Measurements from ENCODE around the gene PSD4.
A peak's percentile ranks its signal among the peaks of the same experiment; 100 is the strongest.

PSD4 gene

GRCh38 chr2:113218283-113219091, 44.7 kb downstream of the PSD4 start:
- DNase-seq = no peak
- H3K27me3 Mint-ChIP-seq = peaks cover 5 to 13% of the 10 kb centered on the region in 2 donors
- H3K27ac Mint-ChIP-seq = no peak overlapping the region
- peaks cover 13 to 31% of the 10 kb centered on the region in 2 donors for H3K4me1 Mint-ChIP-seq
- peak overlapping the region; percentile 23 to 26 for H3K4me3 Mint-ChIP-seq
- H3K36me3 Mint-ChIP-seq = peaks cover 2 to 5% of the 10 kb centered on the region in 2 donors
- peak; percentile 34 to 52 for ATAC-seq (replicated peaks)
- H3K9me3 Mint-ChIP-seq = no peaks in the 10 kb centered on the region

- ATAC-seq (replicated peaks) (no peak), DNase-seq (no peak)
- Mint-ChIP-seq H3K36me3 (peaks cover 2 to 5% of the 10 kb centered on the region in 2 donors), H3K27ac (no peak overlapping the region), H3K4me3 (no peak overlapping the region), H3K27me3 (peaks cover 4 to 11% of the 10 kb centered on the region in 2 donors), H3K4me1 (peaks cover 13 to 31% of the 10 kb centered on the region in 2 donors), H3K9me3 (no peaks in the 10 kb centered on the region)
These were observed 45.3 kb downstream of the PSD4 start for GRCh38 chr2:113219092-113219441.

DNA sequence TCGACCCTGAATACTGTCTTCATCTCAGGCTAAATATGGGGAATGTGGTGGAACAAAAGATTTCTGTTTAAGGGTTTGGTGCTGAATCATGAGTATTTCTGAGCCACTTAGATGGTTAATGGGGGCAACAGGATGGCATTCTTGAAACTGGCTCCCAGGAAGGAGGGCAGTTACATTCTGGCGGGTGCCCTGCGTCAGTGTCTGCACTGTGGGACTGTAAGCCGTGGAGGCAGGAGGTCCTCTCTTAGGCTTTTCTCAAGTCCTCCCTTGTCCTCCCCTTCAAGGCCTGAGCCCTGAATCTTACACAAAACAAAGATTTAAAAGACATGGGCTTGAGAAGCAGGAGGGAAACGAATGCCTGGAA, 45.7 kb downstream of the PSD4 start:
- no peak overlapping the region for H3K4me3 Mint-ChIP-seq
- H3K4me1 Mint-ChIP-seq = peaks cover 13 to 31% of the 10 kb centered on the region in 2 donors
- H3K9me3 Mint-ChIP-seq = no peaks in the 10 kb centered on the region
- ATAC-seq (replicated peaks) (no peak), DNase-seq (no peak)
- H3K27ac Mint-ChIP-seq = no peak overlapping the region
- H3K36me3 Mint-ChIP-seq = peaks cover 2 to 5% of the 10 kb centered on the region in 2 donors
- H3K27me3 Mint-ChIP-seq = peaks cover 4 to 11% of the 10 kb centered on the region in 2 donors

- H3K36me3 Mint-ChIP-seq = peaks cover 2 to 5% of the 10 kb centered on the region in 2 donors
- peaks cover 4 to 11% of the 10 kb centered on the region in 2 donors for H3K27me3 Mint-ChIP-seq
- ATAC-seq (replicated peaks) = peak; percentile 38 to 49
- no peak overlapping the region for H3K4me3 Mint-ChIP-seq
- peaks cover 13 to 31% of the 10 kb centered on the region in 2 donors for H3K4me1 Mint-ChIP-seq
- DNase-seq = no peak
- H3K27ac Mint-ChIP-seq = no peak overlapping the region
- no peaks in the 10 kb centered on the region for H3K9me3 Mint-ChIP-seq
These were observed 46.3 kb downstream of the PSD4 start for GRCh38 chr2:113219889-113220641.

GRCh38 chr2:113220970-113221708, 47.4 kb downstream of the PSD4 start:
- H3K27ac Mint-ChIP-seq = no peak overlapping the region
- DNase-seq (no peak), ATAC-seq (replicated peaks) (no peak)
- no peak overlapping the region for H3K4me3 Mint-ChIP-seq
- no peaks in the 10 kb centered on the region for H3K9me3 Mint-ChIP-seq
- peaks cover 2 to 5% of the 10 kb centered on the region in 2 donors for H3K36me3 Mint-ChIP-seq
- H3K27me3 Mint-ChIP-seq = peaks cover 4 to 11% of the 10 kb centered on the region in 2 donors
- H3K4me1 Mint-ChIP-seq = peaks cover 13 to 31% of the 10 kb centered on the region in 2 donors

DNA sequence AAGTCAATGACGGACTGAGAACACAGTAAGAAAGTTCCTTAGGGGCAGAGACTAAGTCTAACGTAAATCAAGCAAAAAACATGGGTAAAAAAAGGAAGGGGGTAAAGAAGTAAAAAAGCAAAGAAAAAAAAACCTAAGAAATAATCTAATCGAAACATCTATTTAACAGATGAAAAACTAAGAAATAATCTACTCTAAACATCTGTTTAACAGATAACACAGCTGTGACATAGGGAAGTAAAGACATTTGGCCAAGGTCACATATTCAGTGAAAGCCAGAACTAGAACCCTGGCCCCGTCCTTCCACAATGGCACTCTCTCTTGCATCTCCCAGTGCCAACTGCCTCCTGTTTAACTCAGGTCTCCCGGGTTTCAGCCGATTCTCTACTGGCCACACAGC, 48.1 kb downstream of the PSD4 start:
- ATAC-seq (replicated peaks) (no peak), DNase-seq (no peak)
- peaks cover 2 to 5% of the 10 kb centered on the region in 2 donors for H3K36me3 Mint-ChIP-seq
- peaks cover 13 to 31% of the 10 kb centered on the region in 2 donors for H3K4me1 Mint-ChIP-seq
- no peak overlapping the region for H3K27ac Mint-ChIP-seq
- no peak overlapping the region for H3K4me3 Mint-ChIP-seq
- H3K9me3 Mint-ChIP-seq = no peaks in the 10 kb centered on the region
- H3K27me3 Mint-ChIP-seq = peaks cover 4 to 11% of the 10 kb centered on the region in 2 donors

GRCh38 chr2:113223813-113224212, 50.0 kb downstream of the PSD4 start:
- H3K36me3 Mint-ChIP-seq = peaks cover 0 to 2% of the 10 kb centered on the region in 2 donors
- peaks cover 0 to 12% of the 10 kb centered on the region in 2 donors for H3K4me1 Mint-ChIP-seq
- no peaks in the 10 kb centered on the region for H3K27me3 Mint-ChIP-seq
- no peaks in the 10 kb centered on the region for H3K9me3 Mint-ChIP-seq
- no peak overlapping the region for H3K4me3 Mint-ChIP-seq
- no peak overlapping the region for H3K27ac Mint-ChIP-seq
- DNase-seq = no peak
- no peak for ATAC-seq (replicated peaks)

- no peaks in the 10 kb centered on the region for H3K27me3 Mint-ChIP-seq
- DNase-seq (no peak), ATAC-seq (replicated peaks) (no peak)
- no peaks in the 10 kb centered on the region for H3K9me3 Mint-ChIP-seq
- no peak overlapping the region for H3K27ac Mint-ChIP-seq
- peaks cover 0 to 4% of the 10 kb centered on the region in 2 donors for H3K4me1 Mint-ChIP-seq
- H3K36me3 Mint-ChIP-seq = peaks cover 0 to 2% of the 10 kb centered on the region in 2 donors
- H3K4me3 Mint-ChIP-seq = no peak overlapping the region
These were observed 51.0 kb downstream of the PSD4 start for GRCh38 chr2:113224647-113225236.

GRCh38 chr2:113225263-113226259, 51.8 kb downstream of the PSD4 start:
- no peak overlapping the region for H3K4me3 Mint-ChIP-seq
- H3K27me3 Mint-ChIP-seq = no peaks in the 10 kb centered on the region
- H3K27ac Mint-ChIP-seq = no peak overlapping the region
- no peak for ATAC-seq (replicated peaks)
- no peaks in the 10 kb centered on the region for H3K9me3 Mint-ChIP-seq
- no peak for DNase-seq
- peaks cover 3 to 5% of the 10 kb centered on the region in 2 donors for H3K4me1 Mint-ChIP-seq
- no peaks in the 10 kb centered on the region for H3K36me3 Mint-ChIP-seq

DNA sequence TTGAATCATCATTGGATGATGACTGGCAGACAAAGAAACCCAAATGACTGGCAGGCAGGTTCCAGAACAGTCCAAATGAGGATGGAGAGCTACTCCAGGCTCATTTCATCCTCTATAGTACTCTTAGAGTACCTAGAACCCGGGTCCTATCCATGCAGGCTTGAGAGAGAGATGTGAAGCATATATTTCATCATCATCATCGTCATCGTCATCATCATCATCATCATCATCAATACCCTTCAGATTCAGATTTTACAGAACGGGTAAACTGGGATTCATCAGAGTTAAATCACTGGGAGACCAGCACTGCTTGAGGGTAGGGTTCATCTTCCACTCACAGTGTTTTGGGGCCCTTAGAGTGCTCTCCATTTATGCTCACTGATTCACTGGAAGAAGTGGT, 52.7 kb downstream of the PSD4 start:
- Mint-ChIP-seq H3K4me1 (peaks cover 5 to 6% of the 10 kb centered on the region in 2 donors), H3K27ac (no peak overlapping the region), H3K36me3 (no peaks in the 10 kb centered on the region), H3K27me3 (no peaks in the 10 kb centered on the region), H3K9me3 (no peaks in the 10 kb centered on the region), H3K4me3 (no peak overlapping the region)
- ATAC-seq (replicated peaks) = no peak
- no peak for DNase-seq

- no peak overlapping the region for H3K4me3 Mint-ChIP-seq
- H3K9me3 Mint-ChIP-seq = no peaks in the 10 kb centered on the region
- H3K4me1 Mint-ChIP-seq = peaks cover 6 to 7% of the 10 kb centered on the region in 2 donors
- no peaks in the 10 kb centered on the region for H3K27me3 Mint-ChIP-seq
- ATAC-seq (replicated peaks) (no peak), DNase-seq (no peak)
- H3K27ac Mint-ChIP-seq = no peak overlapping the region
- no peaks in the 10 kb centered on the region for H3K36me3 Mint-ChIP-seq
These were observed 53.5 kb downstream of the PSD4 start for GRCh38 chr2:113227290-113227689.

- no peaks in the 10 kb centered on the region for H3K27me3 Mint-ChIP-seq
- peaks cover 6 to 7% of the 10 kb centered on the region in 2 donors for H3K4me1 Mint-ChIP-seq
- no peaks in the 10 kb centered on the region for H3K9me3 Mint-ChIP-seq
- ATAC-seq (replicated peaks) = no peak
- H3K4me3 Mint-ChIP-seq = no peak overlapping the region
- no peak overlapping the region for H3K27ac Mint-ChIP-seq
- DNase-seq = no peak
- H3K36me3 Mint-ChIP-seq = no peaks in the 10 kb centered on the region
These were observed 53.9 kb downstream of the PSD4 start for GRCh38 chr2:113227698-113228097.

- DNase-seq (no peak), ATAC-seq (replicated peaks) (no peak)
- no peak overlapping the region for H3K27ac Mint-ChIP-seq
- no peaks in the 10 kb centered on the region for H3K9me3 Mint-ChIP-seq
- H3K27me3 Mint-ChIP-seq = no peaks in the 10 kb centered on the region
- H3K36me3 Mint-ChIP-seq = no peaks in the 10 kb centered on the region
- peaks cover 6 to 7% of the 10 kb centered on the region in 2 donors for H3K4me1 Mint-ChIP-seq
- H3K4me3 Mint-ChIP-seq = no peak overlapping the region
These were observed 54.6 kb downstream of the PSD4 start for GRCh38 chr2:113228351-113228750.

Data from stimulated activated naive B cell treated with anti-CD40 and anti-IgM and Interleukin-4, amounts not matched to agents 10 μg/mL and 1 μg/mL and 100 μg/mL, for 72 hours (primary cell).